Liver (tissue), 9 donors: Measurements from ENCODE around the gene GMEB1. TPM values are rescaled to one million over a fixed set of nuclear protein-coding genes. Genes with fewer than 3 reads are reported as not detected.
A peak's percentile ranks its signal among the peaks of the same experiment; 100 is the strongest.

Experiments
- DNase-seq: peaks from one replicate; pipeline ENCODE4 v3.0.0-alpha.2; 2017; ENCODE audit warnings: low spot score
- H3K27ac ChIP-seq, 2 donors: one replicate each; pipeline ENCODE4 v1.7.0; 2013; ENCODE audit warnings: inconsistent platforms in 2 of 2, low read length in 2 of 2, control low read depth in 1 of 2, low read depth in 1 of 2, mild to moderate bottlenecking in 1 of 2
- H3K27me3 ChIP-seq, 4 donors: one replicate each; pipeline versions ENCODE4 v1.6.1 to v1.7.0; 2013; ENCODE audit warnings: low read length in 3 of 4, inconsistent platforms in 1 of 4, mild to moderate bottlenecking in 1 of 4, moderate library complexity in 1 of 4; ENCODE audit not compliant: control insufficient read depth in 4 of 4, insufficient read depth in 4 of 4
- H3K36me3 ChIP-seq, 4 donors: one replicate each; pipeline versions ENCODE4 v1.6.1 to v1.7.0; 2013; ENCODE audit warnings: low read length in 3 of 4, mild to moderate bottlenecking in 3 of 4, low read depth in 1 of 4, moderate library complexity in 1 of 4; ENCODE audit not compliant: control insufficient read depth in 4 of 4, insufficient read depth in 3 of 4
- H3K4me1 ChIP-seq, 4 donors: one replicate each; pipeline versions ENCODE4 v1.6.1 to v1.7.0; 2013; ENCODE audit warnings: low read length in 3 of 4, mild to moderate bottlenecking in 3 of 4, moderate library complexity in 1 of 4; ENCODE audit not compliant: control insufficient read depth in 4 of 4, insufficient read depth in 4 of 4
- H3K4me3 ChIP-seq, 3 donors: one replicate each; pipeline versions ENCODE4 v1.6.1 to v1.7.0; 2013; ENCODE audit warnings: low read length in 3 of 3, control low read depth in 1 of 3, low read depth in 1 of 3, mild to moderate bottlenecking in 1 of 3
- H3K9ac ChIP-seq, 2 donors: one replicate each; pipeline ENCODE4 v1.7.0; 2013; ENCODE audit warnings: low read length in 2 of 2, mild to moderate bottlenecking in 2 of 2, moderate library complexity in 2 of 2, control low read depth in 1 of 2, low read depth in 1 of 2
- H3K9me3 ChIP-seq, 4 donors: one replicate each; pipeline versions ENCODE4 v1.6.1 to v1.7.0; 2013; ENCODE audit warnings: low read length in 3 of 4; ENCODE audit not compliant: control insufficient read depth in 4 of 4
- ATF3 ChIP-seq: IDR thresholded peaks from 2 replicates; pipeline ENCODE4 v1.6.1; 2016; ENCODE audit warnings: antibody characterized with exemption
- CTCF ChIP-seq: fragments of 150-350 bp; IDR thresholded peaks from 2 replicates; pipeline ENCODE4 v1.5.1; 2017; ENCODE audit warnings: improper control_type of control experiment, low read depth, low read length; ENCODE audit not compliant: missing input control
- EGR1 ChIP-seq, 2 donors: IDR thresholded peaks; 2 replicates each; pipeline ENCODE4 v1.6.1; 2016 to 2018; ENCODE audit warnings: antibody characterized with exemption in 2 of 2, low read depth in 2 of 2
- FOXA1 ChIP-seq: IDR thresholded peaks from 2 replicates; pipeline ENCODE4 v1.6.1; 2016; ENCODE audit warnings: antibody characterized with exemption
- FOXA2 ChIP-seq: IDR thresholded peaks from 2 replicates; pipeline ENCODE4 v1.6.1; 2016; ENCODE audit warnings: antibody characterized with exemption
- GABPA ChIP-seq, 2 donors: IDR thresholded peaks in 1 of 2; conservative IDR thresholded peaks in 1 of 2; 2 replicates each; pipeline ENCODE4 v1.6.1; 2016; ENCODE audit warnings: antibody characterized with exemption in 2 of 2, mild to moderate bottlenecking in 1 of 2, moderate library complexity in 1 of 2
- HNF4A ChIP-seq, 2 donors: conservative IDR thresholded peaks; 2 replicates each; pipeline ENCODE4 v1.6.1; 2016; ENCODE audit warnings: antibody characterized with exemption in 2 of 2, mild to moderate bottlenecking in 2 of 2
- HNF4G ChIP-seq: IDR thresholded peaks from 2 replicates; pipeline ENCODE4 v1.6.1; 2016; ENCODE audit warnings: antibody characterized with exemption
- JUND ChIP-seq, 2 donors: IDR thresholded peaks; 2 replicates each; pipeline ENCODE4 v1.6.1; 2016; ENCODE audit warnings: antibody characterized with exemption in 2 of 2
- MAX ChIP-seq: IDR thresholded peaks from 2 replicates; pipeline ENCODE4 v1.6.1; 2016; ENCODE audit warnings: antibody characterized with exemption
- NR2F2 ChIP-seq: IDR thresholded peaks from 2 replicates; pipeline ENCODE4 v1.6.1; 2016; ENCODE audit warnings: antibody characterized with exemption
- RAD21 ChIP-seq, 2 donors: IDR thresholded peaks; 2 replicates each; pipeline ENCODE4 v1.6.1; 2016; ENCODE audit warnings: antibody characterized with exemption in 2 of 2, mild to moderate bottlenecking in 2 of 2
- REST ChIP-seq: IDR thresholded peaks from 2 replicates; pipeline ENCODE4 v1.6.1; 2016; ENCODE audit warnings: antibody characterized with exemption, mild to moderate bottlenecking
- RXRA ChIP-seq, 2 donors: IDR thresholded peaks; 2 replicates each; pipeline ENCODE4 v1.6.1; 2017 to 2018; ENCODE audit warnings: antibody characterized with exemption in 2 of 2, mild to moderate bottlenecking in 1 of 2
- SP1 ChIP-seq: IDR thresholded peaks from 2 replicates; pipeline ENCODE4 v1.6.1; 2018; ENCODE audit warnings: antibody characterized with exemption, mild to moderate bottlenecking
- TAF1 ChIP-seq: conservative IDR thresholded peaks from 2 replicates; pipeline ENCODE4 v1.6.1; 2016; ENCODE audit warnings: antibody characterized with exemption, mild to moderate bottlenecking
- YY1 ChIP-seq: IDR thresholded peaks from 2 replicates; pipeline ENCODE4 v1.6.1; 2016; ENCODE audit warnings: antibody characterized with exemption, mild to moderate bottlenecking
- ZBTB33 ChIP-seq: IDR thresholded peaks from 2 replicates; pipeline ENCODE4 v1.6.1; 2016; ENCODE audit warnings: antibody characterized with exemption
- WGBS: extraction: QIAGEN DNeasy Blood & Tissue Kit; methylation state at CpG from one replicate; pipeline ENCODE4 v1.1.7; 2013; 5-methylcytosine and 5-hydroxymethylcytosine counted together
- polyA plus RNA-seq, 2 donors: library from polyadenylated mRNA; stranded (reverse) in 1 of 2; unstranded in 1 of 2; fragments of 200-250 nt in 1 of 2; fragments of >200 nt in 1 of 2; fragmentation: Nextera tagmentation in 1 of 2; extraction: Ambion mirVana in 1 of 2; gene quantifications; one replicate each; pipeline versions ENCODE4 v1.2.1 to v1.2.3, GENCODE V29; 2013 to 2015
- total RNA-seq, 2 donors: library from RNA; depleted of rRNA; stranded (reverse); fragments of >200 nt; gene quantifications; one replicate each; pipeline ENCODE4 v1.2.3, GENCODE V29; 2014
- donor health status: healthy.
- donor health status: healthy.
- donor health status: healthy.
- donor health status: healthy.
- donor health status: healthy.

GMEB1 gene
- total and polyA plus RNA-seq, 4 donors = 1.8 to 6.1 (median 3.8) TPM

- Histone ChIP-seq H3K4me1 (peaks cover 8 to 25% (median 16%) of the 10 kb centered on the region in 4 donors), H3K4me3 (peak within 1 kb of the TSS; percentile 74 to 100 (median 97)), H3K9ac (peak within 1 kb of the TSS; percentile 96 to 99), H3K9me3 (no peaks in the 10 kb centered on the region), H3K27ac (peak within 1 kb of the TSS; percentile 93 to 94), H3K27me3 (no peaks in the 10 kb centered on the region), H3K36me3 (no peaks in the 10 kb centered on the region)
- peak; percentile 94 for DNase-seq
- TF ChIP-seq FOXA1 (peak; percentile 82), ZBTB33 (no peak), EGR1 (IDR thresholded peaks at IDR 0.05; ENCODE audit: low read depth in 2 of 2) (peak in 1 of 2 donors; percentile 82), REST (peak; percentile 82), NR2F2 (no peak), SP1 (peak; percentile 57), TAF1 (peak; percentile 93), RXRA (IDR thresholded peaks at IDR 0.05) (no peak), GABPA (IDR thresholded peaks at IDR 0.05 in 1 of 2, conservative IDR thresholded peaks at IDR 0.05 in 1 of 2) (peak; percentile 88 to 97), HNF4G (no peak), HNF4A (conservative IDR thresholded peaks at IDR 0.05) (no peak), FOXA2 (no peak), RAD21 (IDR thresholded peaks at IDR 0.05) (peak; percentile 53 to 64), MAX (peak; percentile 91), ATF3 (no peak), JUND (IDR thresholded peaks at IDR 0.05) (no peak), YY1 (peak; percentile 95), CTCF (peak; percentile 25)
- WGBS = under 1% methylated on average over 49 of the region's 49 CpGs
Observed at GRCh38 chr1:28642847-28643635, 25.5 kb upstream of the GMEB1 start, which contains the start of gene TAF12. Gene TAF12, minus strand, starts transcription at chr1:28643067. Its CDS starts 20,986 bp downstream, at chr1:28622081.
